RWPE2 (cell line): ENCODE data around the gene PDE4D.

Experiments
- ATAC-seq: fragments of 200-7000 bp; cut with Tn5 transposase; 3 replicates; pipeline ENCODE4 v1.9.1; 2021; ENCODE audit warnings: low read depth
- DNase-seq: peaks from one replicate; pipeline ENCODE4 v3.0.0-alpha.2; 2020; ENCODE audit warnings: low spot score
- H3K27ac ChIP-seq: fragments of 450-650 bp; 2 replicates; pipeline ENCODE4 v1.5.1; 2017; ENCODE audit warnings: mild to moderate bottlenecking; ENCODE audit not compliant: poor library complexity, severe bottlenecking
- H3K27me3 ChIP-seq: fragments of 250-450 bp; sonication (Bioruptor Pico); 2 replicates; pipeline ENCODE4 v1.5.1; 2021; ENCODE audit warnings: mild to moderate bottlenecking, moderate library complexity; ENCODE audit not compliant: insufficient read depth, poor library complexity, severe bottlenecking
- H3K36me3 ChIP-seq: fragments of 250-450 bp; sonication (Bioruptor Pico); 2 replicates; pipeline ENCODE4 v1.5.1; 2020; ENCODE audit warnings: low read depth, mild to moderate bottlenecking, moderate library complexity
- H3K4me1 ChIP-seq: fragments of 250-450 bp; sonication (Bioruptor Pico); 2 replicates; pipeline ENCODE4 v1.5.1; 2021; ENCODE audit warnings: mild to moderate bottlenecking, moderate library complexity; ENCODE audit not compliant: insufficient read depth, poor library complexity, severe bottlenecking
- H3K4me3 ChIP-seq: fragments of 250-450 bp; sonication (Bioruptor Pico); 2 replicates; pipeline ENCODE4 v1.5.1; 2021; ENCODE audit warnings: mild to moderate bottlenecking, moderate library complexity; ENCODE audit not compliant: severe bottlenecking
- H3K9me3 ChIP-seq: fragments of 250-450 bp; sonication (Bioruptor Pico); 2 replicates; pipeline ENCODE4 v1.5.1; 2021; ENCODE audit warnings: mild to moderate bottlenecking, moderate library complexity; ENCODE audit not compliant: severe bottlenecking
- TF ChIP-seq, protein P1 (sequence below): fragments of 450-650 bp; IDR thresholded peaks from one replicate; pipeline ENCODE4 v1.5.1; 2017; ENCODE audit warnings: mild to moderate bottlenecking, moderate library complexity; ENCODE audit not compliant: poor library complexity, severe bottlenecking

PDE4D gene

GRCh38 chr5:59542851-59543820 lies 350.4 kb downstream of the PDE4D start:
- TF ChIP-seq, protein P1, sequence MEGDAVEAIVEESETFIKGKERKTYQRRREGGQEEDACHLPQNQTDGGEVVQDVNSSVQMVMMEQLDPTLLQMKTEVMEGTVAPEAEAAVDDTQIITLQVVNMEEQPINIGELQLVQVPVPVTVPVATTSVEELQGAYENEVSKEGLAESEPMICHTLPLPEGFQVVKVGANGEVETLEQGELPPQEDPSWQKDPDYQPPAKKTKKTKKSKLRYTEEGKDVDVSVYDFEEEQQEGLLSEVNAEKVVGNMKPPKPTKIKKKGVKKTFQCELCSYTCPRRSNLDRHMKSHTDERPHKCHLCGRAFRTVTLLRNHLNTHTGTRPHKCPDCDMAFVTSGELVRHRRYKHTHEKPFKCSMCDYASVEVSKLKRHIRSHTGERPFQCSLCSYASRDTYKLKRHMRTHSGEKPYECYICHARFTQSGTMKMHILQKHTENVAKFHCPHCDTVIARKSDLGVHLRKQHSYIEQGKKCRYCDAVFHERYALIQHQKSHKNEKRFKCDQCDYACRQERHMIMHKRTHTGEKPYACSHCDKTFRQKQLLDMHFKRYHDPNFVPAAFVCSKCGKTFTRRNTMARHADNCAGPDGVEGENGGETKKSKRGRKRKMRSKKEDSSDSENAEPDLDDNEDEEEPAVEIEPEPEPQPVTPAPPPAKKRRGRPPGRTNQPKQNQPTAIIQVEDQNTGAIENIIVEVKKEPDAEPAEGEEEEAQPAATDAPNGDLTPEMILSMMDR = no peak
- Histone ChIP-seq H3K4me1 (peaks cover 6% of the 10 kb centered on the region), H3K27ac (no peak overlapping the region), H3K36me3 (no peaks in the 10 kb centered on the region), H3K9me3 (no peaks in the 10 kb centered on the region), H3K4me3 (no peak overlapping the region), H3K27me3 (no peaks in the 10 kb centered on the region)
- DNase-seq (no peak), ATAC-seq (no peak)

- DNase-seq (no peak), ATAC-seq (no peak)
- no peaks in the 10 kb centered on the region for H3K9me3 ChIP-seq
- H3K4me1 ChIP-seq = peaks cover 5% of the 10 kb centered on the region
- no peaks in the 10 kb centered on the region for H3K27me3 ChIP-seq
- TF ChIP-seq, protein P1 = no peak
- no peak overlapping the region for H3K4me3 ChIP-seq
- H3K36me3 ChIP-seq = no peaks in the 10 kb centered on the region
- no peak overlapping the region for H3K27ac ChIP-seq
These were observed 351.2 kb downstream of the PDE4D start for GRCh38 chr5:59542306-59542705.

DNA sequence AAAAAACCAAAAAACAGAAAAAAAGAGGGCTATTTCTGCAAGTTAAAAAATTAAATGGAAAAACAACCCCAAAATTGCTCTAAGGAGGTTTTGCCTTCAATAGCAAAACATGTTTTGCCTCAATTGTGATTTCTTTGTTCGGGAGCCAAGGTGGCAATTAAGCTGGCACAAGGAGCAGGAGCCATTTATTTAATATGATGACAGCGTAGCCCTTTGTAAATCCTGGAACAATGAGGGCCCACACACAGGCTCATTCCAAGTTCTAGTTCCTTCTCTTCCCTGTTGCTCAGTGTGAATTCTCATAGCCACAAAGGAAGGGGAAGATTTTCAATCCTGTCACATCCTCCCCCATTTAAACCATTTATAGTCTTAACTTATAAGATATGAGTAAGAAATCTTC lies 353.2 kb downstream of the PDE4D start:
- Histone ChIP-seq H3K27me3 (no peaks in the 10 kb centered on the region), H3K27ac (no peak overlapping the region), H3K9me3 (no peaks in the 10 kb centered on the region), H3K36me3 (no peaks in the 10 kb centered on the region), H3K4me3 (no peak overlapping the region), H3K4me1 (peaks cover 5% of the 10 kb centered on the region)
- TF ChIP-seq, protein P1 = no peak
- DNase-seq (no peak), ATAC-seq (no peak)

DNA sequence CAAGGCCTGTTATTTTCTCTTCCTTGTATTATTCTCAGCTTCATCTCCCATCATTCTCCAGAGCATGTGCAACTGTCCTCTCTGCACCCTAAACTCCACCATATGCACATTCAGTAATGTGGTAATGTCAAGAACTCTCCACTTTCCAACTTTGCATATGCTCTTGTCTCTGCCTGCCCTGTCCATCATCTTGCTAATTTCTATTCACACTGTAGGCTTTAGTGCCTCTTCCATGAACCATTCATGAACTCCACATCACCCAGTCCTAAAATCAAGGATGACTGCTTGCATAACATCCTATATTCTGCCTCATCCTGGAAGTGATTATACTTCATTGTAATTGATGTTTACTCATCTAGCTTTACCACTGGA lies 354.8 kb downstream of the PDE4D start:
- ATAC-seq = no peak
- Histone ChIP-seq H3K4me1 (peaks cover 5% of the 10 kb centered on the region), H3K9me3 (no peaks in the 10 kb centered on the region), H3K27me3 (no peaks in the 10 kb centered on the region), H3K4me3 (no peak overlapping the region), H3K36me3 (no peaks in the 10 kb centered on the region), H3K27ac (no peak overlapping the region)
- TF ChIP-seq, protein P1 = no peak
- no peak for DNase-seq
